Measurements from ENCODE around the gene ERBB4. TPM values are rescaled to one million over a fixed set of nuclear protein-coding genes. Genes with fewer than 3 reads are reported as not detected.

Gene ERBB4
- total and polyA plus RNA-seq, 2 of the 8 experiments (the other 6 are each of a cell fraction or from before 2014, with no cell fraction given): 0.34 to 1.3 TPM

- Histone ChIP-seq H2BK15ac (ENCODE audit: low read length) (no peak overlapping the region), H3K79me2 (ENCODE audit: control insufficient read depth in 1 of 2, insufficient read depth in 2 of 2, low read length in 2 of 2) (no peaks in the 10 kb centered on the region), H3K4me3 (ENCODE audit: extremely low read depth in 1 of 4, insufficient read depth in 2 of 4, low read depth in 3 of 4, low read length in 4 of 4) (no peak overlapping the region), H2BK12ac (ENCODE audit: low read depth, low read length) (no peak overlapping the region), H3K4ac (replicated peaks; ENCODE audit: insufficient read length, low read depth, low read length) (no peak overlapping the region), H4K5ac (ENCODE audit: insufficient read length, low read depth, low read length) (no peak overlapping the region), H3K23me2 (ENCODE audit: low read depth, low read length) (no peaks in the 10 kb centered on the region), H2AFZ (ENCODE audit: low read length) (no peak overlapping the region), H3K4me2 (ENCODE audit: insufficient read depth in 1 of 2, low read depth in 2 of 2, low read length in 2 of 2) (no peak overlapping the region), H3K9me3 (ENCODE audit: insufficient read depth in 2 of 2, low read depth in 1 of 2, low read length in 1 of 2) (no peaks in the 10 kb centered on the region), H2AK5ac (ENCODE audit: low read depth, low read length) (no peak overlapping the region), H4K20me1 (replicated peaks in 1 of 2; ENCODE audit: control insufficient read depth in 1 of 2, insufficient read depth in 2 of 2, low read length in 2 of 2) (no peaks in the 10 kb centered on the region), H3K56ac (replicated peaks; ENCODE audit: insufficient read length, low read depth, low read length) (no peak overlapping the region), H4K8ac (ENCODE audit: extremely low read depth, insufficient read depth, low read length) (no peak overlapping the region), H3K27me3 (replicated peaks in 1 of 4; ENCODE audit: control insufficient read depth in 3 of 4, extremely low read depth in 1 of 4, insufficient read depth in 3 of 4, low read length in 3 of 4) (no peaks in the 10 kb centered on the region), H3K79me1 (ENCODE audit: low read depth, low read length) (no peaks in the 10 kb centered on the region), H2BK20ac (ENCODE audit: low read length) (no peak overlapping the region), H3K23ac (ENCODE audit: insufficient read length) (no peak overlapping the region), H4K91ac (replicated peaks; ENCODE audit: insufficient read length, low read length) (no peak overlapping the region), H2BK5ac (ENCODE audit: low read depth, low read length) (no peak overlapping the region), H3K4me1 (replicated peaks in 1 of 4; ENCODE audit: control insufficient read depth in 3 of 4, insufficient read depth in 4 of 4, low read length in 3 of 4) (no peaks in the 10 kb centered on the region), H3K14ac (ENCODE audit: insufficient read length) (no peak overlapping the region), H3K27ac (ENCODE audit: low read depth, low read length) (no peak overlapping the region), H3K9ac (replicated peaks in 1 of 4; ENCODE audit: extremely low read depth in 1 of 4, low read depth in 3 of 4, low read length in 3 of 4) (no peak overlapping the region), H2BK120ac (replicated peaks; ENCODE audit: low read depth, low read length) (no peak overlapping the region), H3K36me3 (ENCODE audit: control insufficient read depth in 2 of 4, insufficient read depth in 4 of 4, low read length in 3 of 4) (no peaks in the 10 kb centered on the region), H3K18ac (ENCODE audit: extremely low read depth, low read length) (no peak overlapping the region)
- 85% methylated on average over 2 of the region's 2 CpGs; no CpG with 5 or more reads in 1 of the 2 experiments for WGBS, 2 experiments (ENCODE audit: extremely low coverage in 1 of 2, insufficient coverage in 1 of 2, insufficient read length in 1 of 2, insufficient replicate concordance in 2 of 2, low coverage in 1 of 2, low lambda C conversion rate in 2 of 2, missing lambda C conversion rate in 1 of 2)
- DNase-seq (ENCODE audit: low read depth in 1 of 2, low spot score in 2 of 2): no peak
- no peak for FAIRE-seq
- POLR2A ChIA-PET (ENCODE audit: partially characterized antibody): no interaction called here
- CTCF ChIA-PET (ENCODE audit: partially characterized antibody): no interaction called here
- TF ChIP-seq MAFK (IDR thresholded peaks at IDR 0.05; ENCODE audit: low read depth, low read length): no peak; the same call in 1 of the 2 replicates
- no peak for TF ChIP-seq ASH2L (IDR thresholded peaks at IDR 0.05; ENCODE audit: low read length)
- TF ChIP-seq YY1 (IDR thresholded peaks at IDR 0.05; ENCODE audit: low read depth, low read length): no peak
- no peak for TF ChIP-seq ATF3 (IDR thresholded peaks at IDR 0.05; ENCODE audit: insufficient read depth, low read depth, low read length)
- no peak for TF ChIP-seq CBX5 (IDR thresholded peaks at IDR 0.05; ENCODE audit: low read depth, low read length)
Measured at GRCh38 chr2:211617803-211618202, 920.8 kb downstream of the ERBB4 start.
